ENCODE measurements around the gene ZFAND2B. TPM values are rescaled to one million over a fixed set of nuclear protein-coding genes. Genes with fewer than 3 reads are reported as not detected.
A peak's percentile ranks its signal among the peaks of the same experiment; 100 is the strongest.

ZFAND2B gene
- total RNA-seq, 2 donors from 2014 or later = 21.7 to 83.8 TPM

DNA sequence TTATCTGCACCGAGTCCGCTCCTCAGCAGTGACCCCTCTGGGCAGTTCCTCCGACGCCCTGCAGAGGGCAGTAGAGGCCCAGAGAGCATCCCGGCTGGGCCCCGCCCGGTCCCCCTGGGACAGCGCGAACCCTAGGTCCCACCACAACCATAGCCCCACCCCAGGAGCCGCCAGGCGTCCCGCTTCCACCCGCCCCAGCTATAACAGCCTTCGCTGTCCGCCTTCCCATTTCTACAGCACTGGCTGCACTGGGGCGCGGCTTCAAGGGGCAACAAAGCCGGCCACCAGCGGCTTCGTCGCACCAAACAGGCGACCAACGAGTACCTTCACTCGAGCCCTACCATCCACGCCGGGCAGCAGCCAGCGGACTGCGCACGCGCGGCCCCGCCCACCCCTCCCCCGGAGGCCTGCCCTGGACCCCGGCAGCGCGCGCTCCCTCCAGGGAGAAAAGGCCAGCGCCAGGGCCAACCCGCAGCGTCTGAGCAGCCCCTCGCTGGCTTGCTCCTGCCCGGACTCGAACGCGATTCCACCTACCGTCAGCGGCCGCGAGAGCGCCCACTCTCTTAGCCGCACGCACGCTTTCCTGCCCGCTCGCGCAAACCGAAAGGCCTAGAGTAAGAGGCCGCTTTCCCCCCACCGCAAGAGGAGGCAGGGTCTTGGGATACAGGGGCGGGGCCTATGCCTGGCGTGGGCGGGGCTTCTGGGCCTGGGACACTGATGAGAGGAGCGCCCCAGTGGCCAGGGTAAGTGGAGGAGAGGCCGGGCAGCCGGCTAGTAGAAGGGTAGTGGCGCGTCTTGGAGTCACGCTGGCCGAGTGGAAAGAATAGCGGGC lies 46.2 kb upstream of the ZFAND2B start, which contains the start of gene NHEJ1:
NHEJ1 (minus strand) TSS at position 630 of the 832 bp plus-strand sequence. CDS start 2,453 bp downstream, outside the sequence.
- peaks cover 4 to 5% of the 10 kb centered on the region in 2 donors for H3K4me1 ChIP-seq (ENCODE audit: control insufficient read depth in 1 of 2, low read depth in 2 of 2)
- TF ChIP-seq, protein P1, sequence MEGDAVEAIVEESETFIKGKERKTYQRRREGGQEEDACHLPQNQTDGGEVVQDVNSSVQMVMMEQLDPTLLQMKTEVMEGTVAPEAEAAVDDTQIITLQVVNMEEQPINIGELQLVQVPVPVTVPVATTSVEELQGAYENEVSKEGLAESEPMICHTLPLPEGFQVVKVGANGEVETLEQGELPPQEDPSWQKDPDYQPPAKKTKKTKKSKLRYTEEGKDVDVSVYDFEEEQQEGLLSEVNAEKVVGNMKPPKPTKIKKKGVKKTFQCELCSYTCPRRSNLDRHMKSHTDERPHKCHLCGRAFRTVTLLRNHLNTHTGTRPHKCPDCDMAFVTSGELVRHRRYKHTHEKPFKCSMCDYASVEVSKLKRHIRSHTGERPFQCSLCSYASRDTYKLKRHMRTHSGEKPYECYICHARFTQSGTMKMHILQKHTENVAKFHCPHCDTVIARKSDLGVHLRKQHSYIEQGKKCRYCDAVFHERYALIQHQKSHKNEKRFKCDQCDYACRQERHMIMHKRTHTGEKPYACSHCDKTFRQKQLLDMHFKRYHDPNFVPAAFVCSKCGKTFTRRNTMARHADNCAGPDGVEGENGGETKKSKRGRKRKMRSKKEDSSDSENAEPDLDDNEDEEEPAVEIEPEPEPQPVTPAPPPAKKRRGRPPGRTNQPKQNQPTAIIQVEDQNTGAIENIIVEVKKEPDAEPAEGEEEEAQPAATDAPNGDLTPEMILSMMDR (IDR thresholded peaks at IDR 0.05) = peak; percentile 99
- ATAC-seq (ENCODE audit: insufficient number of reproducible peaks, low FRiP score, low read depth) (peak; percentile 96), DNase-seq (ENCODE audit: low spot score) (peak; percentile 94)
- H3K36me3 ChIP-seq = no peaks in the 10 kb centered on the region
- H3K27ac ChIP-seq = peak within 1 kb of the TSS; percentile 80 to 88
- peak within 1 kb of the TSS; percentile 89 for H3K4me3 ChIP-seq
- no peaks in the 10 kb centered on the region for H3K27me3 ChIP-seq (replicated peaks; ENCODE audit: insufficient read depth)
- no peaks in the 10 kb centered on the region for H3K9me3 ChIP-seq

DNA sequence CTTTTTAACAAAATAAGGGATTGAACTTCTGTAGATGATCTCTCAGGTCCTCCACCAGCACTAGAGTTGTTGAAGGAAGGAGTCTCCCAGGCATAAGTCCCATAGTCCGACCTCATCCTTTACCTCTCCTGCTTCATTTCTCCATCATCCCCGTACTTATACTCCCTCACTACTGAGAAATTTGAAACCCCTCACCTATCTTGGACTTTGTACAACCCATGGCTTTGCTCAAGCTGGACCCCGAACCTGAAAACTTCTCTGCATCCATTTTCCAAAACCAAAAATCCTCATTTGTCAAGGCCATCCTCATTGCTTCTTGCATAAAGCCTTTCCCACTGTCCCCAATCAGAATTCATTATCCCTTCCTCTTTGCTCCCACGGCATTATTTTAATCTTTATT lies 45.5 kb upstream of the ZFAND2B start:
- no peaks in the 10 kb centered on the region for H3K27me3 ChIP-seq (replicated peaks; ENCODE audit: insufficient read depth)
- H3K4me3 ChIP-seq = peak overlapping the region; percentile 89
- peak overlapping the region; percentile 80 to 88 for H3K27ac ChIP-seq
- ATAC-seq (ENCODE audit: insufficient number of reproducible peaks, low FRiP score, low read depth) (no peak), DNase-seq (ENCODE audit: low spot score) (no peak)
- TF ChIP-seq, protein P1 (IDR thresholded peaks at IDR 0.05) = no peak
- H3K9me3 ChIP-seq = no peaks in the 10 kb centered on the region
- H3K4me1 ChIP-seq (ENCODE audit: control insufficient read depth in 1 of 2, low read depth in 2 of 2) = peaks cover 4 to 5% of the 10 kb centered on the region in 2 donors
- no peaks in the 10 kb centered on the region for H3K36me3 ChIP-seq

DNA sequence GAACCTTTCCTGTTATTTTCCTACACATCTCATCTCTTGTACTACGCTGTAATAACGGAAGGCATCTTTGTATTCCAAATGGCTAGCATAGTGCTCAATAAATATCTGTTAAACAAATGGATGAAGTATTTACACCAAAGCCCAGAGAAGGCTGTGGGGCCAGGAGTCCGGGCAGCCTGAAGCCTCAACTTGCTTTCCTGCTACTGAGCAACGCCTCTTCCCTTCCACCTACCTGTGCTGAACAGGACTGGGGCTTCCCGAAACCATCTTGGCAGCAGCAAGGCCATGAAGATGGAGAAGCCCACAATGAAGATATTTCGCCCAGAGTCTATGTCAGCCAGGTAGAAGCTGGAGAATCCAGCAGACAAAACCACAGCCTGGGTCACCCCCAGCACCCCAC lies 43.4 kb upstream of the ZFAND2B start:
- peaks cover 4 to 5% of the 10 kb centered on the region in 2 donors for H3K4me1 ChIP-seq (ENCODE audit: control insufficient read depth in 1 of 2, low read depth in 2 of 2)
- H3K27me3 ChIP-seq (replicated peaks; ENCODE audit: insufficient read depth) = no peaks in the 10 kb centered on the region
- H3K4me3 ChIP-seq = no peak overlapping the region
- H3K27ac ChIP-seq = no peak overlapping the region
- TF ChIP-seq, protein P1 (IDR thresholded peaks at IDR 0.05) = no peak
- DNase-seq (ENCODE audit: low spot score) (no peak), ATAC-seq (ENCODE audit: insufficient number of reproducible peaks, low FRiP score, low read depth) (no peak)
- H3K9me3 ChIP-seq = no peaks in the 10 kb centered on the region
- no peaks in the 10 kb centered on the region for H3K36me3 ChIP-seq

DNA sequence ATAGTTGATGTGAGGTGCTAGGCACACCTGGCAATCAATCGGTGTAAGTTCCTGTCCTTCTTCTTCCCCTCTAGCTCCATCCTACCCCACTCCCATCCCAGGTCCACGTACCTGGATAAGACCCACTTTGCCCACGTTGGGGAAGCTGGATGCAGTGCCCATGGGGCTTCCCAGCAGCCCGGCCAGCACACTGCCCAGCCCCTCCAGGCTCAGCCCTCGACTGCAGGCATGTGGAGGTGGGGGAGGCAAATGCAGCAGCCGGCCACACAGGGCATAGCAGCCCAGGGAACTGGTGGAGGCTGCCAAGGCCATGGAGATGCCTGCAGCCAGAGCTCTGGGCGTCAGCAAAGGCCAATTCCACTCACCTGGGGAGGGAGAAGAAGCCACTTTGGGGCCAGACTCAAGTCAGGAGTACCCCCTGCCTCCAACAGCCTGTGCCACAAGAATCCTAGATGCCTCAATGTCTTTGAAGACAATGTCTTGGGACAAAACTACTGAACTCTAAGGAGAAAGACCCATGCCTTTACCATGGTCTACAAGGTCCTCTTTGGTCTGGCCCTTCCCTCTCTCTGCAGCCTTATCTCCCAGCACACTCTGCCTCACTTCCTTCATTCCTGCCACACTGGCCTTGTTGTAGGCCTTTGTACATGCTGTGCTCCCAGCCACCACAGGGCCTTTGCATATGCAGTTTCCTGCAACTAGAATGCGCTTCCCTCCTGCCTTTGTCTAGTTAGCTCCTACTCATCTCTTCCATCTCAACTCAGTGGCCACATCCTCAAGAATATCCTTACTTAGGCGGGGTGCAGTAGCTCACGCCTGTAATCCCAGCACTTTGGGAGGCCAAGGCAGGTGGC lies 41.3 kb upstream of the ZFAND2B start:
- TF ChIP-seq, protein P1 (IDR thresholded peaks at IDR 0.05) = no peak
- no peak for DNase-seq (ENCODE audit: low spot score)
- H3K27me3 ChIP-seq (replicated peaks; ENCODE audit: insufficient read depth) = no peaks in the 10 kb centered on the region
- no peaks in the 10 kb centered on the region for H3K4me1 ChIP-seq (ENCODE audit: control insufficient read depth in 1 of 2, low read depth in 2 of 2)
- H3K27ac ChIP-seq = no peak overlapping the region
- ATAC-seq (ENCODE audit: insufficient number of reproducible peaks, low FRiP score, low read depth) = no peak
- no peaks in the 10 kb centered on the region for H3K9me3 ChIP-seq
- no peaks in the 10 kb centered on the region for H3K36me3 ChIP-seq
- no peak overlapping the region for H3K4me3 ChIP-seq

DNA sequence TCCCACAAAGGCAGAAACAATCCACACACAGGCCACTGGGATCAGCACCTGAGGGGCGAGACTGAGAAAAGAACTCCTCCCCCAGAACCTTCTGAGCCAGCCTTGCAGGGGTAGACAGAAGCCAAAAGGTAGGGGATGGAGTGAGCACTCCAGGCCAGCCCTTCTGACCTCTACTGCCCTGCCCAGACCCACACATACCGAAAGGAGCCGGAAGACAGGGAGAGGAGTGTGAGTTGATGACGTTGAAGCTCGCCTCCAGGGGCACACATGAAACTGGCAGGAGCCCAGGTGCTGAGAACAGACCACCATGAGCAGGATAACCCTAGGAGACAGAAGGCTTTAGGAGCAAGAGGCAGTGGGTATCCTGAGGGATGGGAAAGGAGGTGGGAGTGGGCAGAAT lies 38.6 kb upstream of the ZFAND2B start:
- ATAC-seq (ENCODE audit: insufficient number of reproducible peaks, low FRiP score, low read depth) (no peak), DNase-seq (ENCODE audit: low spot score) (no peak)
- H3K9me3 ChIP-seq = no peaks in the 10 kb centered on the region
- no peak overlapping the region for H3K4me3 ChIP-seq
- TF ChIP-seq, protein P1 (IDR thresholded peaks at IDR 0.05) = no peak
- no peak overlapping the region for H3K27ac ChIP-seq
- peaks cover 0 to 11% of the 10 kb centered on the region in 2 donors for H3K4me1 ChIP-seq (ENCODE audit: control insufficient read depth in 1 of 2, low read depth in 2 of 2)
- no peaks in the 10 kb centered on the region for H3K27me3 ChIP-seq (replicated peaks; ENCODE audit: insufficient read depth)
- peaks cover 8% of the 10 kb centered on the region for H3K36me3 ChIP-seq

Measured in thoracic aorta (tissue), 2 donors.